Subcutaneous adipose tissue (tissue), 4 donors: Measurements from ENCODE around the gene CAVIN2. TPM values are rescaled to one million over a fixed set of nuclear protein-coding genes. Genes with fewer than 3 reads are reported as not detected.

ENCODE experiments used
- total RNA-seq, 4 donors: library from RNA; depleted of rRNA; stranded (reverse); fragments of >200 nt; gene quantifications; one replicate each; pipeline ENCODE4 v1.1.0, GENCODE V29; 2016
- TF ChIP-seq, protein P1 (sequence below): fragments of 450-650 bp; IDR thresholded peaks from one replicate; pipeline ENCODE4 v1.5.1; 2016; ENCODE audit warnings: low read depth, mild to moderate bottlenecking, control low read depth, antibody characterized with exemption, moderate library complexity

CAVIN2 gene
- total RNA-seq, 4 donors from 2014 or later, result 21.9 to 120 (median 62.2) TPM

DNA sequence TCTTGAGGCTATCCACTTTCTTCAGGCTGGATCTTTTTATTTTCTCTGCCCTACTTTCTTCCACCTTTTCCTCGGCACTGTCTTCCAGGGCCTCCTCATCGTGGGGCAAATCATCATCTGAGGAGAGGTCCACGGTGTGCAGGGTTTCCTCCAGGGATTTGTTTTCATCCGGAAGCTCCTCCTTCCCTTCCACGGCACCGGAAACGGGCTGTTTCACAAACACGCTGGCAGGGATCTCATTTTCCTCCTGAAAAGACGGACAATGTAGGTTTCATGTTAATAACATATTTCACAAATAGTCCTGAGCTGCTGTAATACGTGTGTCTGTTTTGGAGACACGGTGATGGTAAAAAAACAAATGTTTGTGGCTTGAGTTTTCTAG is 10.4 kb downstream of the CAVIN2 start:
- TF ChIP-seq, protein P1, sequence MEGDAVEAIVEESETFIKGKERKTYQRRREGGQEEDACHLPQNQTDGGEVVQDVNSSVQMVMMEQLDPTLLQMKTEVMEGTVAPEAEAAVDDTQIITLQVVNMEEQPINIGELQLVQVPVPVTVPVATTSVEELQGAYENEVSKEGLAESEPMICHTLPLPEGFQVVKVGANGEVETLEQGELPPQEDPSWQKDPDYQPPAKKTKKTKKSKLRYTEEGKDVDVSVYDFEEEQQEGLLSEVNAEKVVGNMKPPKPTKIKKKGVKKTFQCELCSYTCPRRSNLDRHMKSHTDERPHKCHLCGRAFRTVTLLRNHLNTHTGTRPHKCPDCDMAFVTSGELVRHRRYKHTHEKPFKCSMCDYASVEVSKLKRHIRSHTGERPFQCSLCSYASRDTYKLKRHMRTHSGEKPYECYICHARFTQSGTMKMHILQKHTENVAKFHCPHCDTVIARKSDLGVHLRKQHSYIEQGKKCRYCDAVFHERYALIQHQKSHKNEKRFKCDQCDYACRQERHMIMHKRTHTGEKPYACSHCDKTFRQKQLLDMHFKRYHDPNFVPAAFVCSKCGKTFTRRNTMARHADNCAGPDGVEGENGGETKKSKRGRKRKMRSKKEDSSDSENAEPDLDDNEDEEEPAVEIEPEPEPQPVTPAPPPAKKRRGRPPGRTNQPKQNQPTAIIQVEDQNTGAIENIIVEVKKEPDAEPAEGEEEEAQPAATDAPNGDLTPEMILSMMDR, result no peak

GRCh38 chr2:191835539-191836350 is 11.1 kb downstream of the CAVIN2 start:
- TF ChIP-seq, protein P1, result no peak

DNA sequence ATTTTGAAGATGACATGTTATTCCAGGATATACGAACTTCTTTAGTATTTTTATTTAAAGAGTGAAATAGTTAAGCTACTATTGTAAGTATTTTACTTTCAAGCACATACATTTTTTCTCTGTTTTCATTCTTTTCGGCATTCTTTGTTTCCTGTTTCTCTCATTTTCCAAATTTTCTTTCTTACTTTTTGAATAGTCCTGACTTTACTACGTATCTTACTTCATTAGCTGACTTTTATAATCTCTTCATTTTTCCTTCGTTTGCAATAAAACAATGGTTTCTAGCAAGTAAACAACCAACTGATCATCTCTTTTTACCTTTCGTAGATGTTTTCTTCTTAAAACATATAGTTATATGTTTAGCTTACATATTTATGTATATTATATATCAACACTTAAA is 11.8 kb downstream of the CAVIN2 start:
- TF ChIP-seq, protein P1, result no peak

DNA sequence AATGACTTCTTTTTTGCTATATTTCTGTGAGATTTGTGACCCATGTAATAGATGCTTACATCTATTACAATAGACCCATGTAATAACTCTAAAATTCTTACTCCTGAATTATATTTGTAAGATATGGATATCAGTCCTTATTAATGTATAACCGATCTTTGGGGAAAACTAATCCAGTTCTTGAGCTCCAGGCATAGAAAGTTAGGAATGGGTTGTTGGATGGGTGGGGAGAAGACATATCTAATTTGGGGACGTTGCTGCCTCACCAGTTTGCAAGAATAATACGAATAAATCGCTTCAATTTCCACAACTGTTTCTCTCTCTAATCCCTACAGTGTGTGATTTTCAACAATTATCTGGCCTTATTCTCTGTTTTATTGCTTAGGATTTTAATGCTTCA is 13.5 kb downstream of the CAVIN2 start:
- TF ChIP-seq, protein P1, result no peak

- TF ChIP-seq, protein P1, result no peak
These were observed 14.2 kb downstream of the CAVIN2 start for GRCh38 chr2:191832668-191833067.

GRCh38 chr2:191831410-191831994 is 15.4 kb downstream of the CAVIN2 start:
- TF ChIP-seq, protein P1, result no peak

GRCh38 chr2:191824398-191824797 is 22.5 kb downstream of the CAVIN2 start:
- TF ChIP-seq, protein P1, result no peak
